ENCODE data around the gene UBE2D2.

The UBE2D2 gene

GRCh38 chr5:139571966-139572365 is 10.8 kb downstream of the UBE2D2 start:
- no peak overlapping the region for H3K4me3 ChIP-seq (ENCODE audit: low read depth, low read length, poor library complexity, severe bottlenecking)
- peaks cover 41% of the 10 kb centered on the region for H3K4me1 ChIP-seq (ENCODE audit: insufficient read depth, low read length, severe bottlenecking)
- H3F3A ChIP-seq (ENCODE audit: insufficient read depth, low read length) = no peaks in the 10 kb centered on the region
- H3K79me2 ChIP-seq (ENCODE audit: insufficient read depth, low read length) = peaks cover 67% of the 10 kb centered on the region
- H3K9ac ChIP-seq (ENCODE audit: low read length) = no peak overlapping the region
- H3K9me2 ChIP-seq (ENCODE audit: low read depth, low read length) = no peaks in the 10 kb centered on the region
- TF ChIP-seq EZH2 (IDR thresholded peaks at IDR 0.05; ENCODE audit: borderline replicate concordance, low read length) = no peak
- TF ChIP-seq, protein P1, sequence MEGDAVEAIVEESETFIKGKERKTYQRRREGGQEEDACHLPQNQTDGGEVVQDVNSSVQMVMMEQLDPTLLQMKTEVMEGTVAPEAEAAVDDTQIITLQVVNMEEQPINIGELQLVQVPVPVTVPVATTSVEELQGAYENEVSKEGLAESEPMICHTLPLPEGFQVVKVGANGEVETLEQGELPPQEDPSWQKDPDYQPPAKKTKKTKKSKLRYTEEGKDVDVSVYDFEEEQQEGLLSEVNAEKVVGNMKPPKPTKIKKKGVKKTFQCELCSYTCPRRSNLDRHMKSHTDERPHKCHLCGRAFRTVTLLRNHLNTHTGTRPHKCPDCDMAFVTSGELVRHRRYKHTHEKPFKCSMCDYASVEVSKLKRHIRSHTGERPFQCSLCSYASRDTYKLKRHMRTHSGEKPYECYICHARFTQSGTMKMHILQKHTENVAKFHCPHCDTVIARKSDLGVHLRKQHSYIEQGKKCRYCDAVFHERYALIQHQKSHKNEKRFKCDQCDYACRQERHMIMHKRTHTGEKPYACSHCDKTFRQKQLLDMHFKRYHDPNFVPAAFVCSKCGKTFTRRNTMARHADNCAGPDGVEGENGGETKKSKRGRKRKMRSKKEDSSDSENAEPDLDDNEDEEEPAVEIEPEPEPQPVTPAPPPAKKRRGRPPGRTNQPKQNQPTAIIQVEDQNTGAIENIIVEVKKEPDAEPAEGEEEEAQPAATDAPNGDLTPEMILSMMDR (IDR thresholded peaks at IDR 0.05; ENCODE audit: low read length) = no peak
- H3K27ac ChIP-seq (ENCODE audit: low read depth, low read length, poor library complexity, severe bottlenecking) = no peak overlapping the region
- no peaks in the 10 kb centered on the region for H4K20me1 ChIP-seq (ENCODE audit: insufficient read depth, low read length)
- no peak overlapping the region for H2AFZ ChIP-seq (ENCODE audit: low read length)
- H3K9me3 ChIP-seq (ENCODE audit: low read length) = no peaks in the 10 kb centered on the region
- H3K4me2 ChIP-seq (ENCODE audit: low read length) = no peak overlapping the region
- H3K27me3 ChIP-seq (ENCODE audit: insufficient read depth, low read length) = no peaks in the 10 kb centered on the region
- H3K36me3 ChIP-seq (ENCODE audit: insufficient read depth, low read length) = peaks cover 15% of the 10 kb centered on the region; the same call in 1 of the 2 replicates

- peak overlapping the region; percentile 11; the same call in 1 of the 2 replicates for H3K4me2 ChIP-seq (ENCODE audit: low read length)
- H3K9ac ChIP-seq (ENCODE audit: low read length) = no peak overlapping the region
- peaks cover 47% of the 10 kb centered on the region for H3K4me1 ChIP-seq (ENCODE audit: insufficient read depth, low read length, severe bottlenecking)
- H2AFZ ChIP-seq (ENCODE audit: low read length) = no peak overlapping the region
- H3K4me3 ChIP-seq (ENCODE audit: low read depth, low read length, poor library complexity, severe bottlenecking) = no peak overlapping the region
- H3K9me2 ChIP-seq (ENCODE audit: low read depth, low read length) = no peaks in the 10 kb centered on the region
- no peaks in the 10 kb centered on the region for H4K20me1 ChIP-seq (ENCODE audit: insufficient read depth, low read length)
- no peaks in the 10 kb centered on the region for H3K9me3 ChIP-seq (ENCODE audit: low read length)
- 0 out of 2 replicates have a peak, but pooled peaks cover 4% of the 10 kb centered on the region for H3K36me3 ChIP-seq (ENCODE audit: insufficient read depth, low read length)
- TF ChIP-seq, protein P1 (IDR thresholded peaks at IDR 0.05; ENCODE audit: low read length) = peak; percentile 81
- no peak for TF ChIP-seq EZH2 (IDR thresholded peaks at IDR 0.05; ENCODE audit: borderline replicate concordance, low read length)
- peak overlapping the region; percentile 13 for H3K27ac ChIP-seq (ENCODE audit: low read depth, low read length, poor library complexity, severe bottlenecking)
- no peaks in the 10 kb centered on the region for H3K27me3 ChIP-seq (ENCODE audit: insufficient read depth, low read length)
- H3F3A ChIP-seq (ENCODE audit: insufficient read depth, low read length) = no peaks in the 10 kb centered on the region
- peaks cover 70% of the 10 kb centered on the region for H3K79me2 ChIP-seq (ENCODE audit: insufficient read depth, low read length)
Measured at GRCh38 chr5:139574641-139575312, 13.6 kb downstream of the UBE2D2 start.

GRCh38 chr5:139575313-139575646 is 14.1 kb downstream of the UBE2D2 start:
- H3K27me3 ChIP-seq (ENCODE audit: insufficient read depth, low read length) = no peaks in the 10 kb centered on the region
- no peak overlapping the region for H2AFZ ChIP-seq (ENCODE audit: low read length)
- no peaks in the 10 kb centered on the region for H3K9me2 ChIP-seq (ENCODE audit: low read depth, low read length)
- H3K27ac ChIP-seq (ENCODE audit: low read depth, low read length, poor library complexity, severe bottlenecking) = peak overlapping the region; percentile 54
- peaks cover 72% of the 10 kb centered on the region for H3K79me2 ChIP-seq (ENCODE audit: insufficient read depth, low read length)
- H3K4me2 ChIP-seq (ENCODE audit: low read length) = no peak overlapping the region
- H3K4me3 ChIP-seq (ENCODE audit: low read depth, low read length, poor library complexity, severe bottlenecking) = no peak overlapping the region
- no peaks in the 10 kb centered on the region for H3K9me3 ChIP-seq (ENCODE audit: low read length)
- no peak overlapping the region; the same call in 1 of the 2 replicates for H3K9ac ChIP-seq (ENCODE audit: low read length)
- TF ChIP-seq, protein P1 (IDR thresholded peaks at IDR 0.05; ENCODE audit: low read length) = no peak
- no peak for TF ChIP-seq EZH2 (IDR thresholded peaks at IDR 0.05; ENCODE audit: borderline replicate concordance, low read length)
- no peaks in the 10 kb centered on the region for H4K20me1 ChIP-seq (ENCODE audit: insufficient read depth, low read length)
- 0 out of 2 replicates have a peak, but pooled peaks cover 3% of the 10 kb centered on the region for H3K36me3 ChIP-seq (ENCODE audit: insufficient read depth, low read length)
- H3K4me1 ChIP-seq (ENCODE audit: insufficient read depth, low read length, severe bottlenecking) = peaks cover 47% of the 10 kb centered on the region
- no peaks in the 10 kb centered on the region for H3F3A ChIP-seq (ENCODE audit: insufficient read depth, low read length)
